Amygdala (tissue), 56 donors: ENCODE measurements around the gene LYPD6.

ENCODE experiments used
- DNase-seq, 56 donors: peaks; one replicate each; lab custom pipeline; 2025; lab: John Stamatoyannopoulos, UW

LYPD6 gene

DNA sequence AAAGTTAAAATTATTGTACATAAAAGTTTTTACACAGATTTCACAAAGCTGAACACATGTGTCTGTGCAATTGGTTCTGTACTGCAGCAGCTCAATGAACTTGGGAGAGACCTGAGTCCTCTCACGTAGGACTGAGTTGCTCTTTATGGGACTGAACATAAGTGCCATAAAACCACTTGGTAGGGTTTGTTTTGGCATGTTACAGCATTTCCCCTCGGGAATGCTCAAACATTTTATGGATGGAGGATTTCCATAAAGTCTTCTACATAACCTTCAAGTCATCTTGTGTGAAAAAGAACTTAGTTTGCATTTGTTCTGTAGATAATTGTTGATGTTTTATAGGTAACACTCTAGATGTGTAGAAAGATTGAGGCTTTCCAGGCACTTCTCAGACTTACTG lies 15.9 kb downstream of the LYPD6 start:
- no peak for DNase-seq

DNA sequence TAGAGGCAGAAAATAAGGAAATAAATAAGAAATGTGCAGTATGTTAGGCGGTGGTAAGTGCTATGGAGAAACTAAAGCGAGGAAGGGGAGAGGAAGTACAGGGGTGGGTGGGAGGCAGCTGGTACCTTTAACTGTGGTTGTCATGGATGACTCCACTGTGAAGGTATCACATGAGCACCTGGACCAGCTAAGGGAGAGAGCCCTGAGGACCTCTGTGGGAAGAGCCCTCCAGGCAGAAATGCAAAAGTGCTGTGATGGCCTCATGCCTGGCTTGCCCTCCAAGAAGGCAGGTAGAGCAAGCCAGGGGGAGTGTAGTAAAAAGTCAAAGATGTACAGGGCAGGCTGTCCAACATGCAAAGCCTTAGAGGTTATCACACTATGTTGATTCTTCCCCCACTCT lies 17.9 kb downstream of the LYPD6 start:
- no peak for DNase-seq

DNA sequence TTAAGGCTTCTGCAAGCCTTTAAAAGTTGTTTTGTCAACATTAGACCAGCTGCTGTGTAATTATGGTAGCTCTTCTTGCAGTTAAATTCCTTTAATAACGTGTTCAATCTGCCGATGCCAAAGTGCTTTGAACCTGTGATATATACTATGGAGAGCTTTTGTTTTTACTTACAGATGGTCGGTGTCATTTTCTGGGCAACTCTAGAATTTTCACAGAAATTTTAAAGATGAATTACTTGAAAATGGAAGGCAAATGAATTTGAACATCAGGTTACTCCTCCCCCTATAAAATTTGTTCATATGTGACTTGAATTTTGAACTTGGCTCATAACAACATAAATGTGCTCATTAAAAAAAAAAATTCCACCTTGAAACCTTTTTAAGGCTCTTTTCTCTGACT lies 23.0 kb downstream of the LYPD6 start:
- DNase-seq = no peak

DNA sequence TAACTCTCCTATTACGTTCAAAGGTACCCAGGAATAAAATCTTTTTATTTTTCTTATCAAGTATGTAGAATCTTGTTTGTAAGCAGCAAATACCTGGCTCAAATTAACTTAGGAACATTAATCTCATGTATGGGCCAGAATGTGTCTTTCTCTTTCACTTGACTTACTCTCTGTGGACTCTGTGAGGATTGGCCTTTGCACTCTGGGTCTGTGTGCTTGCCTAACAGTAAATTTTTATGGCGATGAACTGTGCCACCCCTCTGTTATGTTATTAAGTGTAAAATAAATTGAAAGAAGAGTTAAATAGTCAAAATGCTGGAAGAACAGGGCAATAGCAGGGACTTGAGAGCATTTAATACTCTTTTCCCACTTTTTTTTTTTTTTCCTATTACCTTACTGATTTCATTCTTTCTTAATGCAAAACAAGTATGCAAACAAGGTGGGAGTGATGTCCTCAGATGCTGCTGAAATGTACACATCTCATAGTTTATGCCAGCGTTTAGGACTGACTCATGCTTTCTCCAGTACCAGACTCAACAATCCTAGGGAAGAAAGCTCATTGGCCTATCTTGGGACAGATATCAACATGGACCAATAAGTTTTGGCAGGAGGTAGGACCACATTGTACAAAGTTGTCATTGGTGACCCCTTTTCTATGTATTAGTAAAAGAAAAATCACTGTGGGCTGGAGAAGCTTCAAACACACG lies 25.5 kb downstream of the LYPD6 start:
- no peak for DNase-seq

DNA sequence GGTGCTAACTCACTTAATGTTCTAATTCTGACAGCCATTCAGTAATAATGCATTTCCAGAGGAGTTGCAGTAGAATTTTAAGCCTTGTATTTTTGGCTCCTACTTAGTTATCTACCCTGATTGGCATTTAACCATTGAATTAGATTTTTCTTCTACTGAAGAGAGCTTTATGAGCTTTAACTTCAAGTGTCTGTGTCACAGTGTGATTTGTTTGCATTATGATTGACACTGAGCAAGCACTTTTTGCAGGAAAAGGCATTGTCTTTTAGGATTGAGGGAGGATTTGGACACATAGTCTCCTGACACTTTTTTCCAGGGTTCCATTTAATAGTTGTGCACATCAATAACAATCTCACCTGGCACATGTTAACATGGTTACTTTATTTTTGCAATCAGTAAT lies 26.7 kb downstream of the LYPD6 start:
- DNase-seq = no peak

DNA sequence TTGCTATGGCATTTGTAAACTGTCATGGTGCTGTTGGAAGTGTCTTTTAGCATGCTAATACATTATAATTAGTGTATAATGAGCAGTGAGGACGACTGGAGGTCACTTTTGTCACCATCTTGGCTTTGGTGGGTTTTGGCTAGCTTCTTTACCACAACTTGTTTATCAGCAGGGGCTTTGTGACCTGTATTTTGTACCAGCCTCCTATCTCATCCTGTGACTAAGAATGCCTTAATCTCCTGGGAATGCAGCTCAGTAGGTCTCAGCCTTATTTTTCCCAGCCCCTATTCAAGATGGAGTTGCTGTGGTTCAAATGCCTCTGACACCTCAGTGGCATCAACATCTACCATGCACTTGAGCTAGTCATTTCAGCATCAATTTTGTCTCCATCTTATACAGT lies 29.7 kb downstream of the LYPD6 start:
- no peak for DNase-seq

DNA sequence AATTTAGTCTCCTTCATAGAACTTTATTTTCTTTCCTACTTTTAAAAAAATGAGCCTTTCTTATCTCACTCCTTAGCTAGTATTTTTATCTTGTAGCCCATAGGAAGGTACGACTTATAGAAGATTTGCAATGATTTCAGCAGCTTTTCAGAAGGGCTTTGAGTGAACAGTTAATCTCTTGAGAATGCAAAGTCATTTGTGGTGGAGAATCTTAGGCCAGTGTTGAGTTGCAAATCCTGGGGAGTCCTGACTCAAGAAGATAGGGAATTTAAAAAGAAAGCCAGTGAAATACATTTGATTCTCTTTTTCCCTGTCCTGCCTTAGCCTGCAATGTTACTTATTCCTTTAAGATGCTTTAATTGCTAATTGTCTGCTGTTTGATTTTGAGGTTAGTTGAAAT lies 33.6 kb downstream of the LYPD6 start:
- DNase-seq = no peak

DNA sequence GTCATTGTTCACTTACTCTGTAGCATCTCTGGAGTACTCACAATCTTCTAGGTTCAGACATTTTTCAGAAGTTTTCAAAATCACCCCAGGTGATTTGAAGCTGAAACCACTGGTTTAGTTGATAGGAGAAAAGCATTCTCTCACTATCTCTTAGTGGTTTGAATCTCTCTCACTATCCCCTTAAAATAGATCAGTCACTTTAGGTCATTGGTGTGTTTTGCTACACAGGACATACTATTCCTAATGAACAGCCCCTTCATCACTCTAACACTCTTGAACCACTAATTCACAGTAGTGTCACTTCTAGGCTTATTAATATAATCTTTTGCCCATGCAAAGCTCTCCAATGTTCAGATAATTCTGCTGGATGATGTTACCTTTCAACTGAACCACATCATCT lies 34.5 kb downstream of the LYPD6 start:
- DNase-seq = no peak

DNA sequence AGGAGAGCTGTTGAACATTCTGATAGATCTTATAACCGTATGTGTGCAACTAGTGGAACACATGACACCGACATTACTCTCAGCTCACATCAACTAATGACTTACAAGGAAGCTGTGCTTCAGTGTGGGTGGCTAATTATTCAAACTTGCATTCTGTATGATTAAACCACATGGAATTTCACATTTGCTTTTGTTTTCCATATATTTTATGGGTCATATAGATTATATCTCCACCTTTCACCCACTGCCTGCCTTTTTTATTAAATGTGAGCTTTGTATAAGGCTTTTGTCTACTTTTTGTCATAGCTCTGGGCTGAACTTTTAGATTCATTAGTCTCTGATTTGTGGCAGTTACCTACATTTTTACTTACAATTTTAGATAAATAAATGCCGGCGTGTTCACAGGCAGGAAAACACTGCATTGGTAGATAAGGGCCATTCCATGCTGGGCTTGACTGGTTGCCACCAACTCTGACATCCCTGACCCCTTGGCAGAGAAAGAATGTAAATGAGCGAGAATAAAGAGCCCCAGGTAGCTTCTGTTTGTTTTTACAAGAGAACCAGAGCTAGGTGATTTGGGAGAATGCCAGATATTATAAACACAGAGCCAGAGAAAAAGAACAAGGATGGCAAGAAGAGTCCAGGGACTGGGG lies 35.7 kb downstream of the LYPD6 start:
- no peak for DNase-seq

DNA sequence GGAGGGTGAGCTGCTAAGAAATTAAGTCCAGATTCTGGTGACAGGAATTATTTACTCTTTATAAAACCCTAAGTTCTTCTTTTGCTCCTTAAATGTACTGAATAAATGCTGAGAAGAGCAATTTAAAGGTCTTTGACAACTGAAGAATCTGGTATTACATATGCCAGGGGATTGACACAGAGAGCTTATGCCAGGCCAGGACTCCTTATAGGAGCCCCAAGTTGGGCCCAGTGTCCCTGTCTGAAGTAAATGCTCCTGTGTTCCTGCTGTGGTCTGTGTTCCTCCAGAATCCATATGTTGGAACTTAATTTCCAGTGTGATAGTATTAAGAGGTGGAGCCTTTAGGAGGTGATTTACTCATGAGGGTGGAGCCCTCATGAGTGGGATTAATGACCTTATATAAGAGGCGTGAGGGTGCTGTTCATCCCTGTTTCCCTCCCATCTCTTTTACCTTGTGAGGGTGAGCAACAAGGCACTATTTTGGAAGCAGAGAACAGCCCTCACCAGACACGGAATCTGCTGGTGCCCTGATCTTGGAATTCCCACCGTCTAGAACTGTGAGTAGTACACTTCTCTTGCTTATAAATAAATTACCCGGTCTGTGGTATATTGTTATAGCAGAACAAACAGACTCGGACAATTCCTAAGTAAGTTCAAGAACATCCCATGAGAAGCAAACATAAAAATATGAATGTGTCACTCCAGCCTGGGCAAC lies 39.8 kb downstream of the LYPD6 start:
- DNase-seq = no peak

DNA sequence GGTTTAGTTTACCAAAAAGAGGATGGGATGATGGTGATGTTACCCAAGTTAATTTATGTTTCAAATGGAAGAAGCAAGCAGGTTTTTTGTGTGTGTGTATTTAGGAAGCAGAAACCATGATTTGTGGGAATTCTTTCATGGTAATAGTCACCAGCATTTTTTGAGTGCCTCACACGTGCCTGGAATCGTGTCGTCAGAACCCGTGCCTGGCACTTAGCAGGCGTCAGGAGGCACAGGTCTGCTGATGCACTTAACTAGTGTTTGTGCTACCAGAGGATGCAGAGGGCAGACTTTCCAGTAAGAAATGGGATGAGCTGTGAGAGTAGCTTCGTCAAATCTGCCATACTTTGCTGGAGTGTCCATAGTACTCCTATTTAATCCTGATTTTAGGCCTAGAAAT lies 41.1 kb downstream of the LYPD6 start:
- no peak for DNase-seq

DNA sequence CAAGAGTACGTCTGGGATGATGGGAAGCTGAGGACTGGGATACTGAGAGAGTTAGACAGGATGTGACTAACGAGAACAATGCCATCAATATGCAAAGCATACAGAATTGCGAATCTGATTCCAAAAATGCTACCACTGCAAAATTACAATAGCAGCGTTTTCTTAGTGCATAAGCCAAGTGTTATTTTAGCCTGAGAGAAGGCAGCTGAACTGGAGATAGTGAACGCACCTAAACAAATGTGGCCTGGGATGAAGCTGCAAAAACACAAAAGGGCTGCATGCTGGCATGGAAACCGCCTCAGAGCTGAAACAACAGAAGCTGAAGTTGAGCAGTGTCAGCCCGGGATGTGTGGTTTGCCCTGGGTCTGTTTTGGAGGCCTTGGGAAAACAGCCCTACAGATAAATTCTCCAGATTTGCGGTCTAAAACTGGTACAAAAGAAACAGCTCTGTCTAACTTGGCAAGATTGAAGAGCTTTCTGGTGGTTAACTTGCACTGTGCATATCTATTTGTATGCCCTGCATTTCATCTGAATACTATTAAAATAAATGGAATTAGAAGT lies 45.5 kb downstream of the LYPD6 start:
- peak in 2 of 56 donors; percentile 1 to 5 for DNase-seq

DNA sequence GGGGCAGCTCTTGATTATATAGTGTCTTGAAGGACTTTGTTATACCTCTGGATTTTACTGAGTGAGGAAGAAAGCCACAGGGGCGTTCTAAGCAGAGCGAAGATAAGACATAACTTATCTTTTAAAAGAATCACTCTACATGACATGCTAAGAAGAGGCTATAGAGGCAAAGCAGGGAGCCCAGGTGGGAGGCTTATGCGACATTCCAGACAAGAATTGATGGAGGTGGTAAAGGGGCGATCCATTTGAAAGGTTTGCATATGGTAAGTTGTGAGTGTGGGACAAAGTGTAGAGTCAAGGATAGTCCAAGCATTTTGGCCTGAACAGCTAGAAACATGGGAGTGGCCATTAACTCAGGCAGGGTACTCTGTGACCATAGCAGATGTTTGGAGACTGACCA lies 49.8 kb downstream of the LYPD6 start:
- DNase-seq = no peak

DNA sequence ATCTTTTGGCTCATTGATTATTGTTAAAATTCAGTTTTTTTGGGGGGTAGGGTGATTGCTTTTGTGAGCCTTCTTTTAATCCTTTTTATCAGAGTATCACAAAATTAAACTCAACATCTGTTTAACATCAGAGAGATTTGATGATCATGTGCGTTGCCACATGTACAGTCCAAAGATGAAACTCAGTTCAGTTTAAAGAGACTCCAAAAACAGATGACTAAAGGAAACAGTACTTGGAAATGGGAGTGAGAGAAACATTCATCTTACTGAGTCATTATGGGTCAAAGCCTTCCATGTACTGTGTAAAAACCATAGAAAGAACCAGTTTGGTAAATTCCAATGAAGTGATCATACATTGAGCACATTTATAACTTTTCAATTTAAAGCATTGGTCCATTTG lies 53.0 kb downstream of the LYPD6 start:
- DNase-seq = no peak

DNA sequence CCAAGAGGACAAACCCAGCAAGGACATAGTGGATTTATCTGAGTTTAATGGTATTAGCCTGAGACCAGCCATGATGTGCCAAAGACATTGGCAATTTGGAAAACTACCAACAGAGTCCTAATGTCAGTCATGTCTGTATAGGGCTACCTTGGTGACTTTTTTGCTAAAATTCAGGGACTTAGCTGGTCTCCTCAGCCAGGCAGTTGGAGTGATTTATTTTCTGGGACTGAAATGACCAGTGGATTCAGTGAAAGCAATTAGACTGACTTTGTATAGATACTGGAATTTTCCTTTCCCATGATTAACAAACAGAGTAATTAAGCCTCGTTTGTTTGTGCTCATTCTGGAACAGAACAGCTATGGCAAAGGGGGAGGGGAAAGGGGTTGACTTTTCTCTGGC lies 55.0 kb downstream of the LYPD6 start:
- no peak for DNase-seq

DNA sequence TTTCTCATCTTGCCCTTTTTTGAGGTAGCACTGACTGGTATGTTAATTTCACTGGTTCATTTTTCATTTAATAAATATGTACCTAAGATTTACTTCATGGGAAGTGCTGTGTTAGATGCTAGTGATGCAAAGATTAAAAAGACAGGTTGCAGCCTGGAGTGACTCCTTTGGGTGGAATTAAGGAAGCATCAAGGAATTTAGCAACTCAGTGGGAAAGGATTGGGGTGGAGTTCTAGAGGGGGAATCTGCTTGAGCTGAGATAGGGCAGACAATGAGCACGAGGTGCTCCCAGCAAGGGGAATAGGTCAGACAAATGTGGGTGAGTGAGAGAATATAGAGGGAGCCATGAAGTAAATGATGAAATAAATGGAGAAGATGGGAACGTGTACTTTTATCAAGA lies 57.0 kb downstream of the LYPD6 start:
- no peak for DNase-seq

DNA sequence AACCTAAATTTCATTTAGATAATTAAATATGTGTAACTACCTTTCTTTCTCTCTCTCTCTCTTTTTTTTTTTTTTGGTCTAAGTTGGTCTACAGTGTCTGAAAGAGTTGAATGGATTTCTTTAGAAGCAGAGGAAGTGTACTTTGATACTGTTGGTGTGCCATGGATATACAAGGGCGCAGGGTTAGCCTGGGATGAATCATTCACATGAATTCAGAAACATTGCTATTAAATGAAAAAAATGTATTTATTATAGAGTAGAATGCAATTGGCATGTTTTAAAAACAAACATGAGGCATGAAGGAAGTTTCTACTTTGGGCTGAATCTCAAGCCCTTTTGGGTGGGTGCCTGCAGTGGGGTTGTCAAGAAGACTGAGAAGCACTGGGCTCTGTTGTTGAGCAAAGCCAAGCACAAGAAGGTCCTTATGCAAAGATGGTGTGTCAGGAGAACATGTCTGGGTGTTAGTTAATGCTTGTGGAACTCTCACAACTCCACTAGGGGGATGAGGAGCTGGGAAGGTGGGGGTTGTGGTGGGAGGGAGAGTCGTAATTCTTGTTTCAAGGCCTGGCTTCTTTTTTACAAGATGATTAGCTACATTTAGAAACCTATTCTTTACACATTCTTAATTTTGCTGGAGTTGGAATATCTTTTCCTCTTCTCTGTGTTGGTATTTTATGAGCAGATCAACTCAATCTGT lies 57.9 kb downstream of the LYPD6 start:
- no peak for DNase-seq

DNA sequence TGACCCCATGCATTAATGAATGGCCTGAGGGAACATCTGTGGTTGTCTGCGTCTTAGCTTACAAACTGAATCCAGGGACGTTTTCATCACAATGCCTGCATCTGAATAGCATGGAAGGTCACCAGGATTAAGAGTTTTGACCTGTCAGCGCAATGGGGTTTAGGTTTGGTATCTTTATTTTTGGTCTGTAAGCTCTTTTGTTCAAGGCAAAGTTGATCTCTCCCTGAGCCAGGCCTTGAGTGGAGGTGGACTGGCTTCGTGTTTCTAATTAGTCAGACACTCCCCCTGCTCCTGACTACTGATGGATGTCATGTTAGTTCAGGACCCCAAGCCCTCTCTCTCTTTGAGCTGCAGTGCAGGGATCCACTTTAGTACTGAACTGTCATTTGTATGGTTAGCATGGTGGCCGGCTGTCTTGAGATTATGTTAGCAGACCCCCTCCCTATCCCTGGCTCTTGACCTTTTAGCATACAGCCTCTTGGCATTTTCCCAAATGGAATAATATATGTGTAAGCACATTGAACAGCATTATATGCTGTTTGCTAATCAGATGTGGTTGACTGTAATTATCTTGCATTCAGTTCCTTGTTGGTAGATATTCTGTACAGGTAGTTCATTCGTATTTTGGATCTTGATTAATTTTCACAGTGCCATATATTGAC lies 59.2 kb downstream of the LYPD6 start:
- no peak for DNase-seq

DNA sequence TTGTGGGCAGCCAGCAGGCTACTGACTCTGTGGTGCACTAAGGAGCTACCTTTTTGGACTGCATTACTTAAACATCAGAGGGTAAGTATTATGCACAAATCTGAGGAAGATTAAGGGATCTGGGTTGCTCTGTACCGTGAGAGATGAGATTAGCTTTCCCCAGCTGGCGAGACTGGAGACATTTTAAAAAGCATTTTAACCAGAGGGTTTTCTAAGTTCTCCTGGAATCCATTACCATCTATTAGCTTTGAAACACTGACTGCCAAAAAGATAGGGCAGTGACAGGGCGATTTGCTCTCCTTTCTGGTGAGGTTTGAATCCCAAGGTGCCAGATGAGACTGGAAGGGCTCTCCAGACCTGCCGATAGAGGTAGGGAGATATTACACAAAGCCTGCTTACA lies 63.2 kb downstream of the LYPD6 start:
- no peak for DNase-seq

DNA sequence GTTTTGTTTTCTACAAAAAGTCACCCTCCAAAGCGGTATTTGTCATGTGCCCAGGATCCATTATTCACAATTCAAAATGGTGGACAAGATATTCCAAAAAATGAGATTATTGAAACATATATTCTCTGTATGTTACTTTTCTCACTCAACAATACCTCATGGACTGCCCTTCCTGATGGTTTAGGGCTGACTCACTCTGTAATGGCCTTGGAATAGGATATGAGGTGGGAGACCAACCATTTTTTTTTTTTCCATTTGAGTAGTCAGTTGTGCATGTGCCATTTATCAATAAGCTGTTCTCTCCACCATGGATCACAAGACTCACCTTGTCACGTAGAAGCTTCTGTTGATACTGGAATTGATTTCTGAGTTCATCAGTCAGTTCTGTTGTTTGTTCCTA lies 64.5 kb downstream of the LYPD6 start:
- DNase-seq = no peak
